ENCODE data around the gene MFAP4.

DNA sequence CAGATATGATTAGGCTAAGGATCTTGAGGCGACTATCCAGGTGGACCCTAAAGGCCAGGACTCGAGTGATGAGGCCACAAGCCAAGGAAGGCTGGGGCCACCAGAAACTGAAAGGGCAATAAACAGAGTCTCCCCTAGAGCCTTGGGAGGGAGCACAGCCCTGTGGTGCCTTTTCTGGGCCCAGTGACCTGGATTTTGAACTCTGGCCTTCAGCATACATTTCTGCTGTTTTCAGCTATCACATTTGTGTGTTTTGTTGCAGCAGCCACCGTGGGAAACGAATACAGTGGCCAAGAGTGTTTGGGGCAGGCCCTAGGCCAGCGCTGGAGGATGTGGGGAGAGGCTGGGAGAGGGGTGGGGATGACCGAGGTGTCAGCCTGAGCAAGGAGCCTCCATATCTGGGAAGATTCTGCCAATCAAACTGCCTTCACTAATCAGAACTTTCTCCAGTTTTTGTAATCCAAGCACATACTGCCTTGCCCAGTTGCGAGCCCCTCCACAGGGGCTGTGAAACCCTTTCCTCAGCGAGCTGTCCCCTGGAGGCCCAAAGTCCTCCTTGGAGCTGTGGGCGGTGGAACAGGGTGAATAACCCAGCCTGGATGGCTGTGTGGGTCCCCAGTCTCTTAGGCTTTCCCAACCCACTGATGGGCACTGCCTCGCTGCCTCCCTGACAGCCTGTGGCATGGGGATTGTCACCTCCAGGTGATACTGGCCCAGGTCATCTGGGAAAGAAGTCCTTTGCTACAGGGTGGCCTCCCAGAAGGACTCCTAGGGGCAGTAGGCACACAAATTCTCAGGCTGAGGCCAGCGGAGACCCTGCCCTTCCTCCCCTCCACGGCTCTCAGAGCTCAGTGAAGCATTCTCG is 41.3 kb downstream of the MFAP4 start:
- TF ChIP-seq, protein P1, sequence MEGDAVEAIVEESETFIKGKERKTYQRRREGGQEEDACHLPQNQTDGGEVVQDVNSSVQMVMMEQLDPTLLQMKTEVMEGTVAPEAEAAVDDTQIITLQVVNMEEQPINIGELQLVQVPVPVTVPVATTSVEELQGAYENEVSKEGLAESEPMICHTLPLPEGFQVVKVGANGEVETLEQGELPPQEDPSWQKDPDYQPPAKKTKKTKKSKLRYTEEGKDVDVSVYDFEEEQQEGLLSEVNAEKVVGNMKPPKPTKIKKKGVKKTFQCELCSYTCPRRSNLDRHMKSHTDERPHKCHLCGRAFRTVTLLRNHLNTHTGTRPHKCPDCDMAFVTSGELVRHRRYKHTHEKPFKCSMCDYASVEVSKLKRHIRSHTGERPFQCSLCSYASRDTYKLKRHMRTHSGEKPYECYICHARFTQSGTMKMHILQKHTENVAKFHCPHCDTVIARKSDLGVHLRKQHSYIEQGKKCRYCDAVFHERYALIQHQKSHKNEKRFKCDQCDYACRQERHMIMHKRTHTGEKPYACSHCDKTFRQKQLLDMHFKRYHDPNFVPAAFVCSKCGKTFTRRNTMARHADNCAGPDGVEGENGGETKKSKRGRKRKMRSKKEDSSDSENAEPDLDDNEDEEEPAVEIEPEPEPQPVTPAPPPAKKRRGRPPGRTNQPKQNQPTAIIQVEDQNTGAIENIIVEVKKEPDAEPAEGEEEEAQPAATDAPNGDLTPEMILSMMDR (IDR thresholded peaks at IDR 0.05; ENCODE audit: low read depth, low read length): no peak
- no peak for TF ChIP-seq EZH2phosphoT487 (IDR thresholded peaks at IDR 0.05; ENCODE audit: low read depth)
